ENCODE data around the gene PPARG.

The PPARG gene

GRCh38 chr3:12409684-12410596 is 121.1 kb downstream of the PPARG start:
- no peak for DNase-seq (ENCODE audit: low read depth, low spot score)

DNA sequence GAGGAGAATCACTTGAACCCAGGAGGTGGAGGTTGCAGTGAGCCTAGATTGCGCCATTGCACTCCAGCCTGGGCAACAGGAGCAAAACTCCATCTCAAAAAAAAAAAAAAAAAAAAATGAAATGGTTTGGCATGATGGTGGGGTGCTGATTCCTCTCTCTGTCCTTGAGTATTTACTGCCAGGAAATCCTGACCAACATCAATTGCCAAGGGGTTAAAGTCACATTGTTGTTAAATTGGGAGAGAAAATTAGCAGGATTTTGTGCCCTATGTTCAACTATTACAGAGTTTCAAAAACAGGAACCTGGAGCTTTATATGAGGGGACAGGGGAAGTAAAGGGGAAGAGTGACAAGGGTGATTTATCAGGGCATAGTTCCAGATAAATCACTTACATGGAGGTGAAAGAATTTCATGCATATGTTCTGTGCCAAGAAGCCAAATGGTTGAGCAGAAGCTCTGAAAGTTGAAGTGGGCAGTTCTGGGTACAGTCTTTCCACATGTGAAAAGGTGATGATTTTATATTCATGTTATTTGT is 124.9 kb downstream of the PPARG start:
- DNase-seq (ENCODE audit: low read depth, low spot score): no peak

- DNase-seq (ENCODE audit: low read depth, low spot score): no peak
Observed at GRCh38 chr3:12415014-12415680, 126.3 kb downstream of the PPARG start.

DNA sequence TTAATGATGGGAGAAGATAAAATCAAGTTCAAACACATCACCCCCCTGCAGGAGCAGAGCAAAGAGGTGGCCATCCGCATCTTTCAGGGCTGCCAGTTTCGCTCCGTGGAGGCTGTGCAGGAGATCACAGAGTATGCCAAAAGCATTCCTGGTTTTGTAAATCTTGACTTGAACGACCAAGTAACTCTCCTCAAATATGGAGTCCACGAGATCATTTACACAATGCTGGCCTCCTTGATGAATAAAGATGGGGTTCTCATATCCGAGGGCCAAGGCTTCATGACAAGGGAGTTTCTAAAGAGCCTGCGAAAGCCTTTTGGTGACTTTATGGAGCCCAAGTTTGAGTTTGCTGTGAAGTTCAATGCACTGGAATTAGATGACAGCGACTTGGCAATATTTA is 127.9 kb downstream of the PPARG start:
- no peak for DNase-seq (ENCODE audit: low read depth, low spot score)

DNA sequence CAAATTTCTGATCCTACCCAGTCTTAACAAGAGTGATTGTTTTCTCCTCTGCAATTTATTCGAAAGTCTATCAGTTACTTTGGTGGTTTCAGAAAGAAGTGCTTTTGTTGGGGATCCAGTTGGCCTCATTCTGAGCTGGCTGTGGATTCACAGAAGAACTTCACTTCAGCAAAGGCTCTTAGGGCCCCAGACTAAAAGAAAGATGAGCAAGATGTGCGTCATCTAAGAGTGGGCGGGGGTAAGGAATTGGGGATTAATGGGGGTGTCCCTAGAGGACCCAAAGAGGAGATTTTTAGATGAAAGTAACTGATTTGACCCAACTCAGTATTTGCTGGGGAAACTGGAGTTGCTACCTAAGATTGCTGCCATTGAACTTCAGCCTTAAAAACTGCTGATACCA is 131.5 kb downstream of the PPARG start:
- no peak for DNase-seq (ENCODE audit: low read depth, low spot score)

GRCh38 chr3:12421132-12421531 is 132.3 kb downstream of the PPARG start:
- DNase-seq (ENCODE audit: low read depth, low spot score): no peak

DNA sequence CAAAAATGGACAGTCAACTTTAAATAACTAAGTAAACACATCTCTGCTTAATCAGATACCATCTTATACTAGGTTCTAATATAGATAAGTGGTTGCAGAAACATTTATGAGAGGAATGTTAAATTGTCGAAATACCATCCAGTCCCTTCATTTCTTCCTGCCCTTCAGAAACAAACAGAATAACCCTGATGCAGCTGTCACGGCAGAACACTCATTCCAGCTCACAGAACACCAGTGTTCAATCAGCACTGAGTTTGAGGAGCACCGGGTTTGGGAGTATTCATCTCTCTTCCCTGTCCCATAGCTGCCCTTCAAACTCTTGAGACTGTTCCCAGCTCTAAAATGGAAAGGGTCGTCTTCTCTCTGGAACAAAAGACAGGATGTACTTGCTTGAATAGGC is 134.3 kb downstream of the PPARG start:
- DNase-seq (ENCODE audit: low read depth, low spot score): no peak

DNA sequence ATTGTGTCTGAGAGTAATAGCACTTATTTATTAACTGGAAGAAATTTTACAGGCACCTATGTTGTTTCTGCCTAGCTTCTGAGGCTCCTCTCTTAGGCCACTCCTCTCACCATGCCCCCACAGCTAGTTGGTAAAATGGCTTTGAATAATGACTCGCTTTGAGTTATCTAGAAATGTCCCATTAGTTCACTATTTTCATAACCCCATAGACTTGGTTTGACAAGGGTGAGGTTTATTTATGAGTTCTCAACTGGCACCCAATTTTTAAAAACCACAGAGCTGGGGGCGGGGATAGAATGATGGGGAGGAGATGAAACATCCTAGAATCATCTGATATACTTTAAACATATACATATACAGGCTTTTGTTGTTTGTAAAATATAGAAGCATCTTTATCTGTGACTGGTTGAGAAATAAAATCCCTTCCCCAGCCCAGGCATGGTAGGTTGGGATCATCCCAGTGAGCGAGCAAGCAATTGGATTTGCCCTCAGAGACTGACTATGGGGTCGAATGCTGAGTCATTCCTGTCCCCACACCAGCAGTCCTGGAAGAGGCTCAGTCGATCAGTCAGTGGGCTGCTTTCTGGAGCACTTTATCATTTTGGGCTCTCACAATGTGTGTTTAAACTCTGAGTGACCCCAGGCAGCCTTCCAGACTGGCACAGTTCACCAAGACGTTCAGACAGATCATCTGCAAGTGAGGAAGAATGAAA is 135.2 kb downstream of the PPARG start:
- DNase-seq (ENCODE audit: low read depth, low spot score): no peak

- DNase-seq (ENCODE audit: low read depth, low spot score): no peak
Observed at GRCh38 chr3:12424635-12425319, 135.9 kb downstream of the PPARG start.

GRCh38 chr3:12425850-12426579 is 137.1 kb downstream of the PPARG start:
- no peak for DNase-seq (ENCODE audit: low read depth, low spot score)

DNA sequence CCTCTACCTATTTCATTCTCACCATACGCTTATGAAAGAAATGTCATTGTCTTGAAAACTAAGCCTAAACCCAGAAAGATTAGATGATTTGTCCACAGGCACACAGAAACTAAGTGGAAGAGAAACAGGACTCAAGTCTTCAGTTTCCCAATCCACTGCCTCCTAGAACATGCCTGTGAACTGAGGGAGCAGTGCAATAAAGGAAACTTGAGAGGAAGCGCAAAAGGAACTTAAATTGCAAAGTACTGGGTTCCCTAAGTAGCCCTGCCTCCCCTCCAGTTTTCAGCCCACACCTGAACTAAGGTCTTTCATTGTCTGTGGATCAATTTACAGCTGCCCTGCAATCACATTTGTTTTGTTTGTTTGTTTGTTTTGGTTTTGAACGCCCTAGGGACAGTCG is 138.7 kb downstream of the PPARG start:
- DNase-seq (ENCODE audit: low read depth, low spot score): no peak

GRCh38 chr3:12428126-12428525 is 139.3 kb downstream of the PPARG start:
- no peak for DNase-seq (ENCODE audit: low read depth, low spot score)

GRCh38 chr3:12430086-12430485 is 141.2 kb downstream of the PPARG start:
- DNase-seq (ENCODE audit: low read depth, low spot score): no peak

- no peak for DNase-seq (ENCODE audit: low read depth, low spot score)
Observed at GRCh38 chr3:12433823-12434222, 145.0 kb downstream of the PPARG start.

- DNase-seq (ENCODE audit: low read depth, low spot score): no peak
Observed at GRCh38 chr3:12436514-12437220, 147.8 kb downstream of the PPARG start.

DNA sequence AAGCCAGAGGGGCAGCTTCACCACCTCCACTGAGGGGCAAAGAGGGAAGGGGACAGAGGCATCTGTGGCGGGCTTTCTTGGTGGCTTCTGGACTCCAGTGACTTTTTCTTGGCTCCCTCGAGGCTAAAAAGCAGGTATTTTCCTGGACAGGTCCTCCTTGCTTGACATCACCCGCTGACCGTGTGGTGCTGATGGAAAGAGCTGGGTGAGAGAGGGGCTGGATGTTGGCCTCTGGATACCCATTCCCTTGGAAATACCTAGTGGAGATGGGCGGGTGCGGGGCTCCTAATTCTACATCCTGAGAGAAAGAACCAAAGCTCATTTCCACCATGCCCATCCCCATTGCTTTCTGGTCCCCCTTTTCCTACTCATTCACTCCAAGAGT is 148.3 kb downstream of the PPARG start:
- DNase-seq (ENCODE audit: low read depth, low spot score): no peak

DNA sequence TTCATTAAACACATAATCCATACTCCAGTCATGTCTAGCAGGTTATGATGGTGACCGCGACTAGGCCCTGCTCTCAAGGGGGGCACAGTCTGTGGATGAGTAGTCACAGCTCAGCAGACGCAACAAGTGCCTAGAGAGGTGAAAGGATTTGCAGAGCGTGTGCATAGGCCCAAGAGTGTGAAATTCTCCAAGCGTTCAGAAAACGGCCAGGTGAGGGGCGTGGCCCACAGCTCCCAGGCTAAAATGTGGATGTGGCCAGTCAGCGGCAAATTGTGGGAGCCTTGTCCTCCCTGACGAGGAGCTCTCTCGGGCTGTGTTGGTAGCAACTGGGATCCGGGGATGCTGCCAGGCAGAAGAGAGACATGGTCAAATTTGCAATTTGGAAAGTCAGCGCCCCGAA is 149.0 kb downstream of the PPARG start:
- no peak for DNase-seq (ENCODE audit: low read depth, low spot score)

DNA sequence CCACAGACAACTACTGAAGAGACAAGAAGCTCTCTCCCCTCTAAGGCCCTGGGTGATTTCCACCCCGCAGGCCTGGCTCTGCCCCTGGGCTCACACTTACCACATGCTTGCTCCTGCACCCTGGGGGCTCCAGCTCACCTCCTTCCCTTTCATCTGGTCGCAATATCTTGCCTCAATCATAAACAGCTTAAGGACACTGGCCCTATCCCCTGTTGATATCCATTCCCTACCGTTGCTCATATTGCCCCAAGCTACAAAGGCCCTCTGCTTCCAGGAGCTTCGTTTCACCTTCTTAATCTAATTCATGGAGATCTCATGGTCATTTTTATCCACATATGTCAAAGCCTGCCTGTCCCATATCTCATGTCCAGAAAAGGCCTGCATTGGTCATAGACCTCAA is 149.4 kb downstream of the PPARG start:
- DNase-seq (ENCODE audit: low read depth, low spot score): no peak

- no peak for DNase-seq (ENCODE audit: low read depth, low spot score)
Observed at GRCh38 chr3:12439161-12439940, 150.5 kb downstream of the PPARG start.
